HG02623 (cell line): Measurements from ENCODE around the gene QDPR.

Experiments
- ATAC-seq: cut with Tn5 transposase; IDR thresholded peaks from one replicate; pipeline ENCODE4 v1.9.1; 2021; ENCODE audit warnings: moderate library complexity; ENCODE audit not compliant: unreplicated experiment

Gene QDPR

GRCh38 chr4:17436750-17437090, 75.2 kb downstream of the QDPR start:
- ATAC-seq, result no peak
